Kidney tubule cell (primary cell): ENCODE results near the gene CYFIP1.

Source experiments
- DNase-seq: peaks from one replicate; pipeline ENCODE4 v3.0.0-alpha.2; 2018; ENCODE audit warnings: low spot score

CYFIP1 gene

GRCh38 chr15:22967084-22967770 is 12.9 kb downstream of the CYFIP1 start:
- no peak for DNase-seq

GRCh38 chr15:22966321-22967083 is 13.7 kb downstream of the CYFIP1 start:
- no peak for DNase-seq

- no peak for DNase-seq
These were observed 16.5 kb downstream of the CYFIP1 start for GRCh38 chr15:22963641-22964040.

GRCh38 chr15:22962611-22963010 is 17.6 kb downstream of the CYFIP1 start:
- DNase-seq: no peak

- peak; percentile 38 for DNase-seq
These were observed 18.4 kb downstream of the CYFIP1 start for GRCh38 chr15:22961762-22962161.

- no peak for DNase-seq
These were observed 19.6 kb downstream of the CYFIP1 start for GRCh38 chr15:22960556-22960955.

GRCh38 chr15:22960126-22960525 is 20.0 kb downstream of the CYFIP1 start:
- no peak for DNase-seq

- DNase-seq: no peak
These were observed 20.7 kb downstream of the CYFIP1 start for GRCh38 chr15:22959321-22960101.

- DNase-seq: no peak
These were observed 21.5 kb downstream of the CYFIP1 start for GRCh38 chr15:22958487-22959280.

- no peak for DNase-seq
These were observed 23.2 kb downstream of the CYFIP1 start for GRCh38 chr15:22956978-22957260.

- DNase-seq: no peak
These were observed 23.8 kb downstream of the CYFIP1 start for GRCh38 chr15:22956257-22956977.

GRCh38 chr15:22955544-22956119 is 24.5 kb downstream of the CYFIP1 start:
- no peak for DNase-seq

GRCh38 chr15:22954798-22955543 is 25.2 kb downstream of the CYFIP1 start:
- no peak for DNase-seq

GRCh38 chr15:22954326-22954725 is 25.8 kb downstream of the CYFIP1 start:
- DNase-seq: no peak

GRCh38 chr15:22952796-22953579 is 27.2 kb downstream of the CYFIP1 start:
- DNase-seq: no peak

- no peak for DNase-seq
These were observed 28.5 kb downstream of the CYFIP1 start for GRCh38 chr15:22951381-22952280.

GRCh38 chr15:22951031-22951380 is 29.2 kb downstream of the CYFIP1 start:
- no peak for DNase-seq

- no peak for DNase-seq
These were observed 29.7 kb downstream of the CYFIP1 start for GRCh38 chr15:22950256-22950990.
